ENCODE results near the gene MSH5.
A peak's percentile ranks its signal among the peaks of the same experiment; 100 is the strongest.

Gene MSH5

GRCh38 chr6:31760790-31761189, 21.0 kb downstream of the MSH5 start:
- DNase-seq (ENCODE audit: low read depth in 2 of 2): no peak

DNA sequence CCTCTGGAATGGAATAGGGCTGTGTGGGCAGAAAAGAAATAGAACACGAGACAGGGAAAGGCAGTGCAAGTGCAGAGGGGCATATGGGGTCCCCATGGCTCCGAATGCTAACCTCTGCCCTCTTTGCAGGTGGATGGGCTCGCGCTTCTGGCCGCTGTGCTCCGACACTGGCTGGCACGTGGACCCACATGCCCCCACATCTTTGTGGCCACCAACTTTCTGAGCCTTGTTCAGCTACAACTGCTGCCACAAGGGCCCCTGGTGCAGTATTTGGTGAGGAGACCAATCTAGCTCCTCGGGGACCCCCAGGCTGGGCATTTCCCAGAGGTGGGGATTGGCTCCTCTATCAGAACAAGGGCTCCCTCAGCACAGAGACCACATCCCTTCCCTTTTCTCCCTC, 21.5 kb downstream of the MSH5 start:
- DNase-seq (ENCODE audit: low read depth in 2 of 2): no peak

GRCh38 chr6:31762356-31762755, 22.6 kb downstream of the MSH5 start, which contains the start of gene SAPCD1:
TSS of gene SAPCD1 (plus strand) at chr6:31762656. CDS start at chr6:31763055, 399 bp downstream.
- no peak for DNase-seq (ENCODE audit: low read depth in 2 of 2)

DNA sequence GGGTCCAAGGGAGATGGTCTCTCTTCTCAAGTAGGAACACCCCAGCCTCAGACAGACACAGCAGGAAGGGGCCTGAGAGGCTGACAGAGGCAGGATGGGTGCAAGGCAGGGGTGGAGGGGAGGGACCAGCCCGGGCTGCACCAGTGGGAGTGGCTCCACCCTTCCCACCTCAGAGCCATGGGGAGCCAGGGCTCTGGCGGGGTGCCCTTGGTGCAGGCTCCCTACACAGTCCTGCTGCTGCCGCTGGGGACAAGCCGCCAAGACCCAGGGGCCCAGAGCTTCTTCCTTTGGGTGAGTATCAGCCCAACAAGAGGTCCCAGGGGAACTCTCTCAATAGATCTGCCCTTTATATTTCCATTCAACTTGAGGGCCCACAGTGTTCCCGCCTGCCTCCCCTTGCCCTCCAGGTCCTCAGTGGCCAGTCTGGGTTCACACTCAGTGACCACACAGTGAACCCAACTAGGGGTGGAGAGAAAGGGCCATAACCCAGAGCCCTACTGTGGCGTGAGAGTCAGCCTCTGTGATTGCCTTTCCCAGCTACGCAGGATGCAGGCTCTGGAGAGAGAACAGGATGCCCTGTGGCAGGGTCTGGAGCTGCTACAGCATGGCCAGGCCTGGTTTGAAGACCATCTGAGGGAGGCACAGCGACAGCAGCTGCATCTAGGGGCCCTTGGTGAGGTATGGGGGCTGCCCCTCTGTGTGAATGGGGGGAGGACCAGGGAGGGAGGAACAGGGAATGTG, 23.2 kb downstream of the MSH5 start:
- no peak for DNase-seq (ENCODE audit: low read depth in 2 of 2)

DNA sequence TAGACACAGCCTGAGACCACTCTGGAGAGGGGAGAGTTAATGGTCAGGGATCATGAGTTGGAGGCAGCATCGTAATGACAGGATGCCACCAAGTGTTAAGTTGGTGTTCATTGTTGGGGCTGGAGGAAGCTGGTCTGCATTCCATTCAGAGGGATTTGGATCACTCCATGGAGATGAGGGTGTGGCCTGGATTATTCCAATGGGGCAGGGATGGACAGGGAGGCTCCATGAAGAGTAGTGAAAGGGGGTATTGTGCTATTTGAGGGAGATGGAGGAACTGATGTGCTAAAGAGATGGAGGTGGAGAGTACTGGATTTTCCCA, 23.8 kb downstream of the MSH5 start:
- DNase-seq (ENCODE audit: low read depth in 2 of 2): no peak

DNA sequence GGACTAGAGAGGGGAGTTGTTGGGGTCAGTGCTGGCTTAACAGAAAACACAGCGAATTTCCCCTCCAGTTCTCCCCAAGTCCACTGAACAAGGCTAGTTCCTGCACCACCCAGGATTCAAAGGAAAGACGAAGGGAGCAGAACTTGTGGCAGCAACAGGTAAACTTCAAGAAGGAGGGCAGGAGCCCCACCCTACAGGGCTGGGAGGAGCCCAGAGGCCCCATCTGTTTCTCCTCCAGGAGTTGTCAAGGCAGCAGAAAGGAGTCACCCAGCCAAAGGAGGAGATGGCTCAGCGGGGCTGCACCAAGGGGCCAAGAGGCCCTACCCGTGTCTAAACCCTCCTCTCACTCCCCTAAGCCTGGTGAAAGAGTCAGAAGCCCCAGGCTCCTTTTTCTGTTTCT, 24.4 kb downstream of the MSH5 start:
- DNase-seq (ENCODE audit: low read depth in 2 of 2): no peak

GRCh38 chr6:31765559-31765909, 25.7 kb downstream of the MSH5 start:
- DNase-seq (ENCODE audit: low read depth in 2 of 2): no peak

DNA sequence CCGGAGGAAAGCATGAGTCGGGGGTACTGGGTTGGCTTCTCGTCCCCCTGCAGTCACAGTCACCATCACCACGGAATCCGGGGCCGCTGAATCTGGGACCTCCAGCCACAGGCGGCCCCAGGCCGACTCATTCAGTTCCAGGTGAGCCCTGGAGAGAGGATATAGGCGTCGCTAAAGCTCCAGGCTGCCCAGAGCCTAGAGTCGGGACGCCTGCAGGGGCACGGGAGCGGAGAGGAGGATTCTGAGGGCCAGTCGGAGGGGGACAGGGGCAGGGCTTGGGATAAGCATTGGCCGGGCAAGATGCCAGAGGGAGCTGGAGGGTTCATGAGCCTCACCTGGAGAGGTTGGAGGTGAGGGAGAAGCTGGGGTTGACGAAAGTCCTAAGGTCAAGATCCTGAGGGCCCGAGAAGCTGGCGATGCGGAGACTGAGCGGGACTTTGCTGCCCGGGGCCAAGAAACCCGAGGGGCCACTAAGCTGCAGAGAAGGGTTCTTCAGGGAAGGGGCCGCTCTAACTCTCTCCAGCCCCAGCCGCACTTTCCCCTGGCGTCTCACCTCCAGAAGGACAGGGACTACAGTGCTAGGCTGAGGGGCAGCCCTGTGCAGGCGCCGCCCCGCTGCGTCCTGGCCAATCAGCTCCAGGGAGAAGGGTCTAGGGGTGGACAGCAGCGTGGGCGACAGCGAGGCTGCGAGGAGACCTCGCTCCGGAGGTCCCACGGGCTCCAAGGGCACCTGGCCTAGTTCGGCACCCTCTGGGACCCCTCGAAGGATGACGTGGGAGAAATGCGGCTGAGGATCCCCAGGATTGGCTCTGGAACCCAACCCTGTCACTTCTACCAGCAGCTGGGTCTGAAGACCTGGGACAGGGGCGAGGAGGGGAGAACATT, 26.3 kb downstream of the MSH5 start:
- no peak for DNase-seq (ENCODE audit: low read depth in 2 of 2)

DNA sequence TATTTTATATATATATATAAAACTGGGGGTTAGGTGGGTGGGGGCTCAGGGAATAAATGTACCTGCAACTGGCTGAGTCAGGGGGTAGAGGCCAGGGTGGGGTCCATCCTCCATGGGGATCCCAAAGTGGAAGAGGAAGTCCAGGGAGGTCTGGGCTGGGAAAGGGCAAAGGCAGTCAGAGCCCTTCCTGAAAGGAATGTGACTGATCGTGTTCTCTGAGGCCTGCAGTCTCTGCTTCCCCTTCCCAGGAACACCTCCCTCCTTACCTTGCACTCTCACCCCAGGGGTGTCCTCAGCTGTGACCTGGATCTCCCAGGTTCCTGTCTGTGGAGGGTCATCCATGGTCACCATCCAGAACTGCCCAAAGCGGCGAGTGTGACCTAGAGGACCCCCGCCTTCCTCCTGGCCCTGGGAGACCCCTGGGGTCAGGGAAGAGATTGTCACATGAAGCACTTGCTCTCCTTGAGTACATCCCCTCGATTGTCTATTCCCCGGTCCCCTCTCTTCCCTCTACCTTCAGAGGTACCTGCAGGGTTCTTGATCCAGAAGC, 27.4 kb downstream of the MSH5 start:
- DNase-seq (ENCODE audit: low read depth in 2 of 2): no peak

- DNase-seq (ENCODE audit: low read depth in 2 of 2): no peak
Measured at GRCh38 chr6:31768363-31769257, 28.8 kb downstream of the MSH5 start.

DNA sequence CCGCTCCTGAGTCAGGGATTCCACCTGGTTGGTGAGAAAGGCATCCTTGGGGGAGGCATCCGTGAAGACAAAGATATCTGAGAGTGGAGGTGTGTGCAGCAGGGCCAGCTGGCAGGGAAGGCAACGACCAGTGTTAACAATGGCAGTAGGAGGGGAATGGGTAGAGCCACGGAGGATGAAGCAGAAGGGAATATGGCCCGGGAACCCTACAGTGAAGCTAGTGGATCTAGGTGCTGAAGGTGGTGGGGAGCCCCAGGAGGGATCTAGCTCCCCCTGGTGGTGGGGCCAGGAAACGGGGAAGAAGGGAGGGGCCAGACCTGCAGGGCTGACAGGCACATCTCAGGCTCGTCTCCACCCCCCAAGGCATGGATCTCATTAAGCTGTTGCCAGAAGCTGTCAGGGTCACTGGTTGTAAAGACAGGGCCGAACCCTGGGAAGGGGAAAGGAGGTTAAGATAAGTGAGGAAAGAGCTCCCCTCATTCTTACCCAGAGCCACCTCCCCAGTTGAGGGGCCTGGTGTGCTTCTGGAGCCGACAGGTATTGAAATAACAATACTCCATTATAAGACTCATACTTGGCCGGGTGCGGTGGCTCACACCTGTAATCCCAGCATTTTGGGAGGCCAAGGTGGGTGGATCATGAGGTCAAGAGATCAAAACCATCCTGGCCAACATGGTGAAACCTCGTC, 30.0 kb downstream of the MSH5 start:
- DNase-seq (ENCODE audit: low read depth in 2 of 2): peak; percentile 47 to 65

- no peak for DNase-seq (ENCODE audit: low read depth in 2 of 2)
Measured at GRCh38 chr6:31770860-31771259, 31.1 kb downstream of the MSH5 start.

GRCh38 chr6:31771992-31772358, 32.2 kb downstream of the MSH5 start:
- peak in 1 of 2 donors; percentile 36 for DNase-seq (ENCODE audit: low read depth in 2 of 2)

- DNase-seq (ENCODE audit: low read depth in 2 of 2): no peak
Measured at GRCh38 chr6:31775184-31775583, 35.4 kb downstream of the MSH5 start.

- DNase-seq (ENCODE audit: low read depth in 2 of 2): no peak
Measured at GRCh38 chr6:31775633-31776484, 36.1 kb downstream of the MSH5 start.

- no peak for DNase-seq (ENCODE audit: low read depth in 2 of 2)
Measured at GRCh38 chr6:31776485-31776988, 36.7 kb downstream of the MSH5 start.

GRCh38 chr6:31776989-31777666, 37.3 kb downstream of the MSH5 start, which contains the start of gene VWA7:
TSS of gene VWA7 (minus strand) at chr6:31777328. CDS start at chr6:31776779, 549 bp downstream.
- DNase-seq (ENCODE audit: low read depth in 2 of 2): peak; percentile 71 to 72

DNA sequence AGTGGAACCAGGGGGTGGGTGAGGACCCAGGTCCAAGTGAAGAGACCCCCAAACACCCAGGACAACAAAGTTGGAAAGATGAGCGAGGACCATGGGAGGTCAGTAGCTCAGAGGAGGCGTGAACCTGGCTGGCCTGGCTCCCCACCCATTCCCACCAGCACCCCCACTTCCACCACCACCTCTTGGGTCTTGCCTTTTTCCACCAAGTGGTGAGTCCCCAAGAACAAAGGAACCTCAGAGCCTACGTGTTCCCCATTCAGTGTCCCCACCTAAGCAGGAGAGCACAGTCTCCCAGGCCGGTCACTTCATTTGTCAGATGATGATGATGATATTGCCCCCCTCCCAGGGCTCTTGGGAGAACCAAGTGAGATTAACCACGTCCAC, 37.9 kb downstream of the MSH5 start:
- DNase-seq (ENCODE audit: low read depth in 2 of 2): no peak

DNA sequence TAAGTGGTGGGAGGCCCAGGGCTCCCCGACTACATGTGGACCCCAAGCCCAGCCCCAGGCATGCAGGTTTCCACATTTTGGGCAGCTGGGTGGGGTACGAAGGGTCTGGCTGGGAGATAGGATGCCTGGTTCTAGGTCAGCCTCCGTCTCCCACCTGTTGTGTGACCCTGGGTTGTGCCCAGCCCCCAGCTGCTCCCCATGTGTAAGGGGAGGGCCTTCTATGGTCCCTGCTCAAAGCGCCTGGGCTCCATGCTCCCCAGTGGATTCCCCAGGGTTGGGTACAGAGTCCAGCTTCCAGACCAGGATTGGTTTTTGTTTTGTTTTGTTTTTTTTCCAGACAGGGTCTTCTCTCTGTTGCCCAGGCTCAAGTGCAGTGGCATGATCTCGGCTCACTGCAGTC, 38.4 kb downstream of the MSH5 start:
- no peak for DNase-seq (ENCODE audit: low read depth in 2 of 2)
